Calu3 (cell line): Measurements from ENCODE around the gene PSME3IP1. TPM values are rescaled to one million over a fixed set of nuclear protein-coding genes. Genes with fewer than 3 reads are reported as not detected.
"Not testable (repeated sequence)": the region's sequence is repeated elsewhere in the genome, so short reads cannot be mapped to it uniquely, and the experiment has no call there.

Experiments
- BruUV-seq: library from RNA; stranded (reverse); fragments of 400-500 nt; replicated peaks from 2 replicates; lab custom pipeline; 2021; lab: Mats Ljungman, UMichigan
- CTCF ChIA-PET: fragments of 300-600 bp; sonication (Branson Sonifier 250); formaldehyde crosslinking; loops from one replicate; lab custom pipeline; 2022; ENCODE audit warnings: antibody characterized with exemption; lab: Charles Lee
- DNase-seq: peaks from one replicate; pipeline ENCODE4 v3.0.0; 2022
- H3K27ac Mint-ChIP-seq: one replicate; pipeline ENCODE4 v1.8.0; 2022; ENCODE audit warnings: mixed read lengths; ENCODE audit not compliant: unreplicated experiment
- H3K27me3 Mint-ChIP-seq: one replicate; pipeline ENCODE4 v1.8.0; 2022; ENCODE audit warnings: mixed read lengths; ENCODE audit not compliant: unreplicated experiment
- H3K36me3 Mint-ChIP-seq: one replicate; pipeline ENCODE4 v1.8.0; 2022; ENCODE audit warnings: mild to moderate bottlenecking, moderate library complexity, mixed read lengths; ENCODE audit not compliant: insufficient read depth, unreplicated experiment
- H3K4me1 Mint-ChIP-seq: one replicate; pipeline ENCODE4 v1.8.0; 2022; ENCODE audit warnings: mild to moderate bottlenecking, low read depth, mixed read lengths; ENCODE audit not compliant: unreplicated experiment
- H3K4me3 Mint-ChIP-seq: one replicate; pipeline ENCODE4 v1.8.0; 2022; ENCODE audit warnings: mild to moderate bottlenecking, low read depth, moderate library complexity, mixed read lengths; ENCODE audit not compliant: unreplicated experiment
- H3K9me3 Mint-ChIP-seq: one replicate; pipeline ENCODE4 v1.8.0; 2022; ENCODE audit warnings: low read depth, mixed read lengths; ENCODE audit not compliant: unreplicated experiment
- CTCF ChIP-seq: fragments of 200-600 bp; IDR thresholded peaks from one replicate; pipeline ENCODE4 v1.8.0; 2022; ENCODE audit warnings: antibody characterized with exemption; ENCODE audit not compliant: unreplicated experiment
- intact Hi-C: fragments of 100-400 bp; cut with micrococcal nuclease; formaldehyde crosslinking; loops from one replicate; pipeline ENCODE4 v1.10.0; 2022; ENCODE audit not compliant: unreplicated experiment
- total RNA-seq: library from RNA; stranded (reverse); gene quantifications from 2 replicates; pipeline ENCODE4 v1.2.3, GENCODE V29; 2022

PSME3IP1 gene
- total RNA-seq, 1 experiment from 2014 or later = 171 TPM

- Mint-ChIP-seq H3K9me3 (no peaks in the 10 kb centered on the region), H3K27ac (no peak overlapping the region), H3K27me3 (no peaks in the 10 kb centered on the region), H3K4me1 (no peaks in the 10 kb centered on the region), H3K36me3 (no peaks in the 10 kb centered on the region), H3K4me3 (no peak overlapping the region)
- no peak for DNase-seq
- intact Hi-C loops = no loop called here
- no TSS peak for BruUV-seq
- CTCF ChIA-PET = no interaction called here
- no peak for TF ChIP-seq CTCF
Observed at GRCh38 chr16:57113042-57113453, 72.8 kb downstream of the PSME3IP1 start.

- no peaks in the 10 kb centered on the region for H3K4me1 Mint-ChIP-seq
- no peaks in the 10 kb centered on the region for H3K36me3 Mint-ChIP-seq
- CTCF ChIA-PET = no interaction called here
- H3K4me3 Mint-ChIP-seq = no peak overlapping the region
- H3K27me3 Mint-ChIP-seq = no peaks in the 10 kb centered on the region
- DNase-seq = no peak
- no peak for TF ChIP-seq CTCF
- H3K9me3 Mint-ChIP-seq = no peaks in the 10 kb centered on the region
- H3K27ac Mint-ChIP-seq = no peak overlapping the region
- no TSS peak for BruUV-seq
- intact Hi-C loops = no loop called here
Observed at GRCh38 chr16:57112403-57113041, 73.3 kb downstream of the PSME3IP1 start.

- no peaks in the 10 kb centered on the region for H3K9me3 Mint-ChIP-seq
- no peak overlapping the region for H3K4me3 Mint-ChIP-seq
- BruUV-seq = no TSS peak
- no peaks in the 10 kb centered on the region for H3K36me3 Mint-ChIP-seq
- intact Hi-C loops = no loop called here
- peaks cover 4% of the 10 kb centered on the region for H3K4me1 Mint-ChIP-seq
- no peak for DNase-seq
- TF ChIP-seq CTCF = no peak
- no peaks in the 10 kb centered on the region for H3K27me3 Mint-ChIP-seq
- CTCF ChIA-PET = no interaction called here
- H3K27ac Mint-ChIP-seq = no peak overlapping the region
Observed at GRCh38 chr16:57111420-57111819, 74.4 kb downstream of the PSME3IP1 start.

- H3K27me3 Mint-ChIP-seq = no peaks in the 10 kb centered on the region
- no peak for DNase-seq
- intact Hi-C loops = no loop called here
- no peak overlapping the region for H3K27ac Mint-ChIP-seq
- no peaks in the 10 kb centered on the region for H3K9me3 Mint-ChIP-seq
- H3K4me1 Mint-ChIP-seq = peaks cover 9% of the 10 kb centered on the region
- TF ChIP-seq CTCF = no peak
- H3K4me3 Mint-ChIP-seq = no peak overlapping the region
- BruUV-seq = no TSS peak
- no peaks in the 10 kb centered on the region for H3K36me3 Mint-ChIP-seq
- CTCF ChIA-PET = no interaction called here
Observed at GRCh38 chr16:57110937-57111336, 74.9 kb downstream of the PSME3IP1 start.

- H3K4me1 Mint-ChIP-seq, intact Hi-C loops, H3K27me3 Mint-ChIP-seq, H3K9me3 Mint-ChIP-seq, DNase-seq, H3K27ac Mint-ChIP-seq, BruUV-seq, H3K36me3 Mint-ChIP-seq, H3K4me3 Mint-ChIP-seq: not testable (repeated sequence)
- CTCF ChIA-PET = interaction anchor here (0.6 to 1.0 kb wide), 2 partner anchors 17 to 53 kb away, joined by 3 to 5 read pairs; partner anchors contain the start of gene CPNE2
Observed at GRCh38 chr16:57109259-57110105, 76.4 kb downstream of the PSME3IP1 start.
